ENCODE data around the gene MYRIP. TPM values are rescaled to one million over a fixed set of nuclear protein-coding genes. Genes with fewer than 3 reads are reported as not detected.

The MYRIP gene
- polyA plus RNA-seq, 3 donors = not detected

DNA sequence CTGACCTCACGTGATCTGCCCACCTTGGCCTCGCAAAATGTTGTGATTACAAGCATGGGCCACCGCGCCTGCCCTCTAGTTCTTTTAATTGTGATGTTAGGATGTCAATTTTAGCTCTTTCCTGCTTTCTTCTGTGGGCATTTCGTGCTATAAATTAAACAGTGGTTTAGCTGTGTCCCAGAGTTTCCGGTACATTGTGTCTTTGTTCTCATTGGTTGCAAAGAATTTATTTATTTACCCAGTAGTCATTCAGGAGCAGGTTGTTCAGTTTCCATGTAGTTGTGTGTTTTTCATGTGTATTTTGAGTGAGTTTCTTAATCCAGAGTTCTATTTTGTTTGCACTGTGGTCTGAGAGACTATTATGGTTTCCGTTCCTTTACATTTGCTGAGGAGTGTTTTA is 30.1 kb downstream of the MYRIP start:
- intact Hi-C loops (cut with micrococcal nuclease) = no loop called here
- no peaks in the 10 kb centered on the region for H3K4me1 ChIP-seq (ENCODE audit: control insufficient read depth in 1 of 2, insufficient read depth in 2 of 2, low read length in 2 of 2)
- Mint-ChIP-seq H3K27ac (no peak overlapping the region), H3K9me3 (peaks cover 2 to 14% (median 7%) of the 10 kb centered on the region in 7 donors), H3K4me3 (no peak overlapping the region), H3K4me1 (no peaks in the 10 kb centered on the region), H3K27me3 (ENCODE audit: low read depth in 3 of 3) (peaks cover 0 to 1% (median 0%) of the 10 kb centered on the region in 3 donors), H3K36me3 (no peaks in the 10 kb centered on the region)
- TF ChIP-seq, protein P1, sequence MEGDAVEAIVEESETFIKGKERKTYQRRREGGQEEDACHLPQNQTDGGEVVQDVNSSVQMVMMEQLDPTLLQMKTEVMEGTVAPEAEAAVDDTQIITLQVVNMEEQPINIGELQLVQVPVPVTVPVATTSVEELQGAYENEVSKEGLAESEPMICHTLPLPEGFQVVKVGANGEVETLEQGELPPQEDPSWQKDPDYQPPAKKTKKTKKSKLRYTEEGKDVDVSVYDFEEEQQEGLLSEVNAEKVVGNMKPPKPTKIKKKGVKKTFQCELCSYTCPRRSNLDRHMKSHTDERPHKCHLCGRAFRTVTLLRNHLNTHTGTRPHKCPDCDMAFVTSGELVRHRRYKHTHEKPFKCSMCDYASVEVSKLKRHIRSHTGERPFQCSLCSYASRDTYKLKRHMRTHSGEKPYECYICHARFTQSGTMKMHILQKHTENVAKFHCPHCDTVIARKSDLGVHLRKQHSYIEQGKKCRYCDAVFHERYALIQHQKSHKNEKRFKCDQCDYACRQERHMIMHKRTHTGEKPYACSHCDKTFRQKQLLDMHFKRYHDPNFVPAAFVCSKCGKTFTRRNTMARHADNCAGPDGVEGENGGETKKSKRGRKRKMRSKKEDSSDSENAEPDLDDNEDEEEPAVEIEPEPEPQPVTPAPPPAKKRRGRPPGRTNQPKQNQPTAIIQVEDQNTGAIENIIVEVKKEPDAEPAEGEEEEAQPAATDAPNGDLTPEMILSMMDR (IDR thresholded peaks at IDR 0.05) = no peak
- H3K27ac ChIP-seq (ENCODE audit: low read depth in 1 of 2, low read length in 2 of 2) = no peak overlapping the region
- no peak overlapping the region for H3K4me2 ChIP-seq (replicated peaks; ENCODE audit: extremely low read depth, low read length, poor library complexity, severe bottlenecking)
- no peaks in the 10 kb centered on the region for H3K36me3 ChIP-seq (replicated peaks in 1 of 2; ENCODE audit: control insufficient read depth in 1 of 2, insufficient read depth in 2 of 2, low read length in 2 of 2)
- H3K9ac ChIP-seq (ENCODE audit: insufficient read depth, low read length, poor library complexity, severe bottlenecking) = no peak overlapping the region
- no peaks in the 10 kb centered on the region for H4K20me1 ChIP-seq (ENCODE audit: insufficient read depth, low read length)
- no peaks in the 10 kb centered on the region for H3K79me2 ChIP-seq (ENCODE audit: insufficient read depth, low read length)
- DNase-seq = no peak
- H3K4me3 ChIP-seq (replicated peaks in 1 of 3; ENCODE audit: low read depth in 2 of 3, low read length in 3 of 3) = no peak overlapping the region
- H3K27me3 ChIP-seq (ENCODE audit: control insufficient read depth in 2 of 2, insufficient read depth in 2 of 2, low read length in 2 of 2) = no peaks in the 10 kb centered on the region
- WGBS (ENCODE audit: insufficient coverage) = 31% methylated on average over 4 of the region's 7 CpGs
- no peak overlapping the region for H2AFZ ChIP-seq (ENCODE audit: insufficient read depth, low read depth, low read length, poor library complexity, severe bottlenecking)
- peaks cover 0 to 11% of the 10 kb centered on the region in 2 donors for H3K9me3 ChIP-seq (replicated peaks in 1 of 2; ENCODE audit: control insufficient read depth in 1 of 2, insufficient read depth in 1 of 2, low read length in 2 of 2)

DNA sequence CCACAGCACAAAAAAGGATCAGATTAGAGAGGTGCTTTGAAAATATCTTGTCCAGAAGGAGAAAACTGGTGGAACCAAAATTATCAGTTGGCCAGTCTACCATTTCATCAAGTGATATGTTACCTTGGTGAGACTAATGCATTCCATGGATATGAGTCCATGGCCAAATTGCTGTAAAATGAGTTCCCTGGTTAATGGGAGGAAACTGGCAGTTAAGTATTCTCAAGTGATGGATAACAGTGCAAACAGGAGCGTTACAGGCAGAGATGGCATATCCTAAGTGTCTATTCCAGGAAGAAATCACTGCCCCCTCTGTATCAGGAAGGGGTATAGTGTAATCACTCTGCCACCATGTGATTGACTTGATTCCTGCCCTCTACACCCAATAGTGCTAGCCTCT is 34.0 kb downstream of the MYRIP start:
- Histone ChIP-seq H4K20me1 (ENCODE audit: insufficient read depth, low read length) (no peaks in the 10 kb centered on the region), H3K4me3 (replicated peaks in 1 of 3; ENCODE audit: low read depth in 2 of 3, low read length in 3 of 3) (no peak overlapping the region), H3K4me1 (ENCODE audit: control insufficient read depth in 1 of 2, insufficient read depth in 2 of 2, low read length in 2 of 2) (no peaks in the 10 kb centered on the region), H3K27me3 (ENCODE audit: control insufficient read depth in 2 of 2, insufficient read depth in 2 of 2, low read length in 2 of 2) (no peaks in the 10 kb centered on the region), H3K4me2 (replicated peaks; ENCODE audit: extremely low read depth, low read length, poor library complexity, severe bottlenecking) (no peak overlapping the region), H3K27ac (ENCODE audit: low read depth in 1 of 2, low read length in 2 of 2) (no peak overlapping the region), H2AFZ (ENCODE audit: insufficient read depth, low read depth, low read length, poor library complexity, severe bottlenecking) (no peak overlapping the region), H3K36me3 (replicated peaks in 1 of 2; ENCODE audit: control insufficient read depth in 1 of 2, insufficient read depth in 2 of 2, low read length in 2 of 2) (no peaks in the 10 kb centered on the region), H3K9ac (ENCODE audit: insufficient read depth, low read length, poor library complexity, severe bottlenecking) (no peak overlapping the region), H3K9me3 (replicated peaks in 1 of 2; ENCODE audit: control insufficient read depth in 1 of 2, insufficient read depth in 1 of 2, low read length in 2 of 2) (peaks cover 0 to 11% of the 10 kb centered on the region in 2 donors), H3K79me2 (ENCODE audit: insufficient read depth, low read length) (no peaks in the 10 kb centered on the region)
- no peak overlapping the region for H3K4me3 Mint-ChIP-seq
- peaks cover 0 to 12% (median 2%) of the 10 kb centered on the region in 7 donors for H3K9me3 Mint-ChIP-seq
- H3K27ac Mint-ChIP-seq = no peak overlapping the region
- intact Hi-C loops (cut with micrococcal nuclease) = no loop called here
- H3K36me3 Mint-ChIP-seq = no peaks in the 10 kb centered on the region
- no peak for DNase-seq
- no CpG with 5 or more reads among the region's 1 CpG for WGBS (ENCODE audit: insufficient coverage)
- TF ChIP-seq, protein P1 (IDR thresholded peaks at IDR 0.05) = no peak
- peaks cover 0 to 2% (median 2%) of the 10 kb centered on the region in 3 donors for H3K27me3 Mint-ChIP-seq (ENCODE audit: low read depth in 3 of 3)
- no peaks in the 10 kb centered on the region for H3K4me1 Mint-ChIP-seq
